Measurements from ENCODE around the gene GCGR.
A peak's percentile ranks its signal among the peaks of the same experiment; 100 is the strongest.

GCGR gene

DNA sequence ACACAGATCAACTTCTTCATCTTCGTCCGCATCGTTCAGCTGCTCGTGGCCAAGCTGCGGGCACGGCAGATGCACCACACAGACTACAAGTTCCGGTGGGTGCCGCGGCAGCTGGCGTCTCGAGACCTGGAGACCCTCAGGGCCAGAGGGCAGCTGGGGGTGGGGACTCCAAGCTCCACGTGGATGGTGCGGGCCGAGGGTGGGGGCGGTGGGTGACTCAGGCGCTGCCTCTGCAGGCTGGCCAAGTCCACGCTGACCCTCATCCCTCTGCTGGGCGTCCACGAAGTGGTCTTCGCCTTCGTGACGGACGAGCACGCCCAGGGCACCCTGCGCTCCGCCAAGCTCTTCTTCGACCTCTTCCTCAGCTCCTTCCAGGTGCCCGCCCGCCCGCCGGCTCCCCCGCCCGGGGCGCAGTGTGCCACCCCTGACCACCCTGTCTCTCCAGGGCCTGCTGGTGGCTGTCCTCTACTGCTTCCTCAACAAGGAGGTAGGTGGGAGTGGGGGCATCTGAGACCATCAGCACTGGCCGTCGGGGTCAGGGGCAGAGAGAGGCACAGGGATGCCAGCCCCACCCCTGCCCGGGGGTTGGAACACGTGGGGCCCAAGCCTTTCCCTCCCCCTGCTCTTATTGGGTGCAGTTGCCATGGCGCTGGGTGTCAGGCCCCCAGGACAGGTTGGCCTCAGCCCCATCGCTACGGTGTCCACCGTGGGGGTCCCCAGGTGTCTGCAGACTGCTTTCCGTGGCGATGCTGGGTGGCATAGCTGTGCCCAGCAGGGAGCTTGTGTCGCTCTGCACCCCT, 8.8 kb downstream of the GCGR start:
- no peak for DNase-seq

DNA sequence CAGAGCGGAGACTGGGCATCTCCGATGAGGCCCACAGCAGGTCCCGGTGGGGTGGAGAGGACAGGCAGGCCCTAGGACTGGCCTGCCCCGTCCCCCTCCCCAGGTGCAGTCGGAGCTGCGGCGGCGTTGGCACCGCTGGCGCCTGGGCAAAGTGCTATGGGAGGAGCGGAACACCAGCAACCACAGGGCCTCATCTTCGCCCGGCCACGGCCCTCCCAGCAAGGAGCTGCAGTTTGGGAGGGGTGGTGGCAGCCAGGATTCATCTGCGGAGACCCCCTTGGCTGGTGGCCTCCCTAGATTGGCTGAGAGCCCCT, 9.4 kb downstream of the GCGR start:
- DNase-seq = no peak

- no peak for DNase-seq
These were observed 10.1 kb downstream of the GCGR start for GRCh38 chr17:81813861-81814683.

DNA sequence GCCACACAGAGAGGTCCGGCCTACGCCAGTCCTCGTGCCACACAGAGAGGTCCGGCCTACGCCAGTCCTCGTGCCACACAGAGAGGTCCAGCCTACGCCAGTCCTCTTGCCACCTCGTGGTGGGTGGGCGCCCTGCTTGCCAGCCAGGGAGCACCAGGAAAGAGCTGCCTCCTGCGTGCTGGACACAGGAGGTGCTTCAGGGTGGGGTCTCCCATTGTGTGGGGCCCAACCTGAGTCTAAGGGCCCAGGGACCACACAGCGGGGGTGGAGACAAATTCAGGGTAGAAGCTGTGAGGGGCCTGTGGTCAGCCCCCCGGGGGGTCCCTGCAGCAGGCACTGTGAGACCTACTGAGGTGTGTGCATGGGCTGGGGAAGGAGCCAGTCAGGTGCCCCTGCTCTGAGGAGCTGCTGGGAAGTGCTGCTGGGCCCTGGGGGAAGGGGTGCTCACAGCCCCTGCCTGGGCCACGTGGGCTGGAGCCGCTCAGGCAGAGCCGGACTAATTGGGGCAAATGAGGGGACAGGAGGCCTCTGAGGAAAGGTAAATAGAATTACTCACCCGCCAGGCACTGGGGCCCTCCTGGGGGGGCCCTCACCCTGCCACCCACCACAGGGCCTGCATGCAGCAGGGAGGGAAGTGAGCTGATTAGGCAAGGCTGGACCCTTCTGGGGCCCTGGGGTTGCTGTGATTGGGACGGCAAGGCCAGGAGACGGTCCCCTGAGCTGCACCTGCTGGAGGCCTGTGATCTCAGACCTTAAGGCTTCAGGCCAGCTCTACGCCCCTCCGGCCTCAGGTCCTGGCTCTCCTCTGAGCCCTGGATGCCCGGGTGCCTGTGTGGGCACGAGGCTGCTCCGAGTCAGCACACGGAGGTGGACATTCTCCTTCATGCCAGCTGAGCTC, 11.0 kb downstream of the GCGR start:
- DNase-seq = no peak

DNA sequence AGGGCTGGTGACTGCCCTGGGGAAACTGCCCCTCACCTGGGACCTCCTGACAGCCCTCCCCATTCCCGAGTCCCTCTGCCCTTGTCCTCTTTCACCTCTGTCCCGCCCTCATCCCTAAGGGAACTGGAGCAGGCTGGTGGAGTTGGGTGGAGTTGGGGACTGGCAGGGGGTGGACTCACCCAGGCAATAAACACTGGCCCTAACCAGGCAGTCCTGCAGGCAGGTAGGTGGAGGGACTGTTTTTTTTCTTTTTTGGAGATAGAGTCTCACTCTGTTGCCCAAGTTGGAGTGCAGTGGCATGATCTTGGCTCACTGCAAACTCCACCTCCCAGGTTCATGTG, 11.7 kb downstream of the GCGR start:
- DNase-seq = no peak

GRCh38 chr17:81817758-81818147, 13.8 kb downstream of the GCGR start:
- no peak for DNase-seq

DNA sequence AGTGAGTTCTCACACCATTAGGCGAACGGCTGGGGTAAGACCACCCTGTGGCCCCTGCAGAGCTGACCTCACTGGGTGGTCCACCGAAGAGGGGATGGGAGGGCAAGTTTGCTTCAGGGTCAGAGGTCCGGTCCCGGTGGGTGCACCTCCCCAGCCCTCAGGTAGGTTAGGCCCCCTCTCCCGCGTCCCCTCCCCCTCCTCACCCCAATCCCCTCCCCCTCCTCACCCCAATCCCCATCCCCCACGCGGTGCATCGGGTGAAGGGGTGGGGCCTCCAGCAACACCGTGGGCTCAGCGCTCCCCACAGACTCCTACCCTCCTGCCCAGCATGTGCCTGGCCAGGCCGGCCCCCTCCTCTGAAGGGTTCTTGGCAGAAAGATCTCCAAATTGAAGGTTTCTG, 15.8 kb downstream of the GCGR start:
- DNase-seq = no peak

DNA sequence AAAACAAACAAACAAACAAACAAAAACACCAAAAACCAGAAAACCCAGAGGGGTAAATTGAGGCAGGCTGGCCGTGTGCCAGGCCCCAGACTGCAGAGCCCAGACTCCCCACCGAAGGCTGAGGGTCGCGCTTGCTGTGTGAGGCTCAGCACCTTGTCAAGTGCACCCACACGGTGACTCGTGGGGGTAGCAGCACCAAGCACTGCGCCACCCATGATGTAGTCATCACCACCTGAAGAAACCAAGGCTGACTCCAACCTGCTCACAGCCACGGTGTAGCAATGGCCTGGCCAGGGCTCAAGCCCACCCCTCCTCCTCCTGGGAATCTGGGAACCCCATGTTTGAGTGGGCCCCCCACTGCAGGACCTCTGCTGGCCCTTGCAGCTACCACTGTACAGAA, 17.2 kb downstream of the GCGR start:
- DNase-seq = no peak

- no peak for DNase-seq
These were observed 17.8 kb downstream of the GCGR start for GRCh38 chr17:81821603-81822311.

GRCh38 chr17:81822312-81822637, 18.3 kb downstream of the GCGR start:
- no peak for DNase-seq

DNA sequence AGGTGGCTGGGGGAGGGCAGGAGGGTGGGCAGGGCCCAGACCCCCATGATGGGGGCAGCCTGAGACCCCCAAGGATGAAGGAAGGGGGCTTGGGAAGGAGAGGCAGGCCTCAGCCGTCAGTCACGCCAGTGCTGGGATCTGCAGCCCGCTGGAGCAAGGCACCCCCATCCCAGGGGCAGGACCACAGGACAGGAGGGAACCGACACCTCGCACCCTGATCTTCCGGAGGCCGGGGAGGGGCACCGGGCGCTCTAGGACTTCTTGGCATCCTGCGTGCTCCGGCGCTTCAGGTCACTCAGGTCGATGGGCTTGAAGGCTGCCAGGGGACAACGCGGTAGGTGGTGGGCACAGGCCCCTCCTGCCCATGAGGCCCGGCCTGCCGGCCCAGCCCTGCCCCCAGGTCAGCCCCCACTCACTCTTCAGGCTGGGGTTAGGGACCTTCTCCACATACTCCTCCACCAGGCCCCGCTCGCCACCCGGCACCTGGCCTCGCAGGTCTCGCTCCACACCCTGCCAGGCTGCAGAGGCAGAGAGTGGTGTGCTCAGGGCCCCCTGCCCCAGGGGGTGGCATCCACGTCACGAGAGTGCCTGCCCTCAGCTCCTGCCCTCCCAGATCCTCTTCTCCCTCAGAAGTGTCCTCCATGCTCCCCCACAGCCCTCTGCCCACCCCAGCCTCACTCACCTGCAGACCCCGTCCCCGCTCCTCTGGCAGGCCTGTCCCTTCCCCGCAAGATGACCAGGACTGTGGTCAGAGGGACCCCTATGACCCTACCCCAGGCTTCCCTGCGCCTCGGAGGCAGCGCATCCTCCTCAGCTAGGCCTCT, 19.3 kb downstream of the GCGR start:
- no peak for DNase-seq

- DNase-seq = no peak
These were observed 20.0 kb downstream of the GCGR start for GRCh38 chr17:81823820-81824550.

DNA sequence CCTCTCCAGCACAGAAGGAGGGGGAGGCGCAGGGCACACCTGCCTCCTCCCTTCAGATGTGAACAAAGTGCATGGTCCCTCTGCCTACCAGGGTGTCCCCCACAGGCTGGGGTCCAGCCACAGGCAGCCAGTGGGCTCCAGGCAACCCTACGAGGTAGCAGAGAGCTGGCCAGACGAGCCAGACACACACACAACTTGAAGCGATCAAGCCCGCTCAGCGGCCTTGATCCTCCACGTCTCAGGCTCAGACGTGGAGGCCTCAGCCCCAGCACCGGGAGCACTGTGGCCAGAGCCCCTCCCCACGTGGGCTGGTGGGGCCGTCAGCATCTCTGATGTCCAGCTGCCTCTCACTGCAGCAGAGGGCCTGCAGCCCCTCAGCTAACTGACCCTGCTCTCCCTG, 20.6 kb downstream of the GCGR start:
- no peak for DNase-seq

- DNase-seq = no peak
These were observed 22.0 kb downstream of the GCGR start for GRCh38 chr17:81825841-81826466.

DNA sequence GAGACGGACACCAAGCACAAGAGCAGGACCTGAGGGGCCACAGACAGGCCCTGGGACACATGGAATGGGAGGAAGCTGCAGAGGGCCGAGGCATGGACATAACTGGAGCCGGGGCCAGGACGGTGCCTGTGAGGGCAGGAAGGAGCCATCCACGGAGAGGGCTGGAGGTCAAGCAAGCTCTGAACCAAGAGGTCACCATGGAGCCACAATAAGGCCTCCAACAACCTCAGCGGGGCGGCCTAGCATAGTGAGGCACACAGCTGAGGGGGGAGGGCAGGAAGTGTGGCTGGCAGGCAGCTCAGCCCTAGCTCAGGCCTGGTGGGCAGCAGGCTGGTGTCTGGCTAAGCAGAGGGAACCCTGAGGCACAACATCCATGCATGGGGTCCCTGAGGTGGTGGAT, 24.7 kb downstream of the GCGR start:
- no peak for DNase-seq

- no peak for DNase-seq
These were observed 25.9 kb downstream of the GCGR start for GRCh38 chr17:81829858-81830257.

DNA sequence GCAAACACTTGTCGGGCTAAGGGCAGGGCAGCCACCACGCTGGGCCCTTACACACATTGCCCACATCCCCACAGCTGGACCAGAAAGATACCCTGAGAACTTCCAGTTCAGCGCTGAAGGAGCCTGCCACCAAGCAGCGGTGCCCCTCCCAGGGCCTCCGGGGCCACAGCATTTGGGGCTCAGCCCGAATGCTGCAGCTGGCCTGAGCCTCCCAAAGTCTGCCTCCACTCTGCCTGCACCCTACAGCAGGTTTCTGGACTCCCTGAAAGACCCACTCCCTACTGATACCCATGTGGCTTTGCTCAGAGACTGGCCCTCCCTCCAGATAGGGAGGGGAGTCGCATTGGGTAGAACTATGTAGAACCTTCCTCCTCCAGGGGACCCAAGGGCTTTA, 27.6 kb downstream of the GCGR start:
- no peak for DNase-seq

DNA sequence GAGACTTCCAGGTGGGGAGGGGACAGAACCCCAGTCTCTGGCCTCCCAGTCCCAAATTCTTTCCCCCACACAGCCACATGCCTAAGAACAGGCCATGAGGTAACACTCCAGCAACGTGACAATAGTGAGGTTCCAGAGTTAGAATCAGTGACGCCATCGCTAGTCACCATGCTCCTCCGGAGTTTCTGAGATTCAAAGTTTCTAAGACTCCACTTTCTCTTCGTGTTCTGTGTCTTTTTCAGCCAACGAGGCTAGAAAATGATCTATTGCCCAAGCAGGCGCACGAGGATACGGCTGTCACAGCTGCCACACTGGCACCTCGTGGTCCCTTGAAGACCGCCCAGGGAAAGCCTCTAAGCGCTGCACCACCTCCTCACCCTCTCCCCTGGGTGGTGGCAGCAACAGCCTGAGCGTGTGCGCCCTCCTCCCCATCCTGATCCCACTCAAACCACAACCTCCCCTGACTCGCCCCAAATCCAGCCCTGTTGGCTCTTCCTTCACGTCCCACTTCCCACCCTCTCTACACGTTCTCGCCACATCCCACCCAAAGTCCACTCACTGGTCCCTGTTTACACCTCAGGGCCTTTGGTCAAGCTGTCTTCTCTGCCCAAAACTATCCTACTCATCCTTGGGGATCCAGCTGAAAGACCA, 28.1 kb downstream of the GCGR start:
- DNase-seq = peak; percentile 36

- DNase-seq = peak; percentile 44
These were observed 28.7 kb downstream of the GCGR start for GRCh38 chr17:81832608-81833159.
